GOT3 (cell line): ENCODE data around the gene KDM4C.
"Not testable (repeated sequence)": the region's sequence is repeated elsewhere in the genome, so short reads cannot be mapped to it uniquely, and the experiment has no call there.

Experiments
- DNase-seq: peaks from one replicate; lab custom pipeline; 2025; ENCODE audit warnings: mixed read lengths; lab: John Stamatoyannopoulos, UW

KDM4C gene

GRCh38 chr9:7169717-7170389 lies 412.1 kb downstream of the KDM4C start:
- no peak for DNase-seq

DNA sequence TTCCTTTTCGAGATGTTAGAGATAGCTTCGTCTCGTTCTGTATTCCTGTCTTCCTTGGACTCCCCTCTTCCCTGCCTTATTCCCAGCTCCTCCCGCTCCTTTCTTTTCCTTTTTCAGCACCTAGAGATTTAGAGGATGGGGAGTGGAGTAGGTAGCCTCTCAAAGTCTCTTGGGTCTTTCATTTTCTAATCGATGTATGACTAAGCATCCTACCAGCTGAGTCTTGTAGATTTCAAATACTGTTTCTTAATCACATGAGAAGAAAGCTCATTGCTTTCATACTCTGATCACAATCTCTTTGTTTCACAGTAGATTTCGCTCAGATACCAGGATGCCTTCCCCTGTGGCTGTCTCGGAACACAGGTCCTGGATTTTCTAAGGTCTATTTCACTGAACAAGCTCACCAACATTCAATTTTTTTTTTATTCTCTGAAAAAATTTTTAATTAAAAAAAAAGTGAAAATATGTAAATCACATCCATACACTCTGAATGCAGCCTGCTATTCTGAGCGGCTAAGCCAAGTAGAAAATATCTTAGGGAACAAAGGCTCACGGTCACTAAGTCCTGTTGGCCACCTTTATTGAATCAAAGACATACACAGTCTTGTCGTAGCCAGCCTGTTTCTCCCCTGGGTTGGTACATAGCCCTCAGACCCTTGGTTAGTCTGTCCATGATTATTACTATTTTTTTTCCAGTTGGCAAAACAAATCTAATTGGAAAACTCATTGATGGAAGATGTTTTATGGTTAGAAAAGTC lies 413.8 kb downstream of the KDM4C start:
- DNase-seq, result no peak

GRCh38 chr9:7172154-7173115 lies 414.7 kb downstream of the KDM4C start:
- DNase-seq, result no peak

DNA sequence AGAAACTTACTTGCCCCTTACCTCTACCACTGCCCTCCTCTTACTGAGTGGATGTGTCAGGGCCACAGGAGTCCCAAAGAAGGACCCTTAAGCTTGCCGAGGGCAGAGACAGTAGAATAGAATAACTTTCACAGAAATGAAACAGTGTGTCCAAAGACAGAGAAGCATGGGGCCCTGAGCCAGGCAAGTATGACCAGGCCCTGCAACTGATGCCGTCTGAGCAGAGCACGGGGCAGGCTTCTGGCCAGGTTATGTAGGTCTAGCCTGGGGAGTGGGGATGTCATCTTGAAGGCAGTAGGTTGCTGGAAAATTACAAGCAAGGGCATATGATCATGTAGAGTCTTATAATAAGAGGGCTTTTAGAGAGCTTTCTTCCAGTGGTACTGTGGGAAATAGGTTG lies 415.4 kb downstream of the KDM4C start:
- no peak for DNase-seq

GRCh38 chr9:7174301-7174700 lies 416.5 kb downstream of the KDM4C start:
- no peak for DNase-seq

GRCh38 chr9:7174884-7175283 lies 417.1 kb downstream of the KDM4C start:
- DNase-seq, result no peak

GRCh38 chr9:7176561-7176960 lies 418.8 kb downstream of the KDM4C start:
- no peak for DNase-seq

DNA sequence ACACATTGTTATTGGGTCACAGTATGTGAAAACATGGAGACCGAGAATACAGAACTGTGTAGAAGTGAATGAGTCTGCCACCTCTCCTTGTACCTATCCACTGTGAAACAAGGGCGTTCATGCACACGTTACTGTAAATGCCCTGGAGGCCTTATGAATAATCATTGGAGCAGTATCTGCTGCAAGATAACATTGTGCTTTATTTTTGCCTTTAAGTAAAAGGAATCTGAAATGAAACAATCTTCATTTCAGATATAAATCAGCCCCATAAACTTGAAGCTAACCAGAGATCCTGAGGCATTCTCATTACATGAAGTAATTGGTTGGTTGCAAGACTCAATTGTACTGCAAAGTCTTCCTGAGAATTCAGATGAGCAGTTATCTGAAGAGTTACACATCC lies 419.6 kb downstream of the KDM4C start:
- DNase-seq, result no peak

DNA sequence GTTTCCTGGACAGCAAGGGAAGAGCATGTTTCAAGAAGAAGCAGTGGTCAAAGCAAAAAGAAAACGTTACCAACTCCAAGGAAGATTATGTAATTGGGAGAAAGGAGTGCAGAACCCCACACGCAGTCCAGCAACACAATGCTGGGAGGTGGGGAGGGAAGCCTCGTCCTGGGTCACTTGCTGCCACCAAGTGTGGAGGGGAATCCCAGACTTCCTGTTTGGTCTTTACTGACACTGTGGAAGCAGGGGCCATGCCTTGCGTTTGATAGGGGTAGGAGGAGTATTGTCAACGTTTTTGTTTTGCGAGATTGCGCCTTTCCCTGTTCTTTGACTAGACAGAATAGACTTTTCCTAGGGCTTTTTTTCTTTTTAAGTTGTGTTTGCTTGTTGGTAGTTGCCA lies 421.0 kb downstream of the KDM4C start:
- DNase-seq, result no peak

DNA sequence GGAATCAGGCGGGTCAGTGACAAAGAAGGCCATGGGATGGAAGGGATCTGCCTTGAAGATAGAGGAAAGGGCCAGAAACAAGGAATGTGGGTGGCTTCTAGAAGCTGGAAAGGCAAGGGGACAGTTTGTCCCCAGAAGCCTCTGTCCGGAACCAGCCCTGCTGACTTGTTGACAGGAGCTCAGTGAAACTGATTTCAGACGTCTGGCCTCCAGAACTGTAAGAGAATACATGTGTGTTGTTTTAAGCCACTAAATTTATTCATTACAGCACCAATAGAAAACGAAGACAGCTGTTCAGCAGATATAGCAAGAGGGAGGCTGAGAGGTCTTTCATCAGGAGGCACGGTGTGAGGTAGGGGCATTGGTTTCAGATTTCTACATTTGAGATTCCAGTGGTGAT lies 422.5 kb downstream of the KDM4C start:
- no peak for DNase-seq

GRCh38 chr9:7183139-7183538 lies 425.4 kb downstream of the KDM4C start:
- not testable (repeated sequence) for DNase-seq

- no peak for DNase-seq
Measured at GRCh38 chr9:7185612-7186011, 427.8 kb downstream of the KDM4C start.

- no peak for DNase-seq
Measured at GRCh38 chr9:7186175-7186574, 428.4 kb downstream of the KDM4C start.

DNA sequence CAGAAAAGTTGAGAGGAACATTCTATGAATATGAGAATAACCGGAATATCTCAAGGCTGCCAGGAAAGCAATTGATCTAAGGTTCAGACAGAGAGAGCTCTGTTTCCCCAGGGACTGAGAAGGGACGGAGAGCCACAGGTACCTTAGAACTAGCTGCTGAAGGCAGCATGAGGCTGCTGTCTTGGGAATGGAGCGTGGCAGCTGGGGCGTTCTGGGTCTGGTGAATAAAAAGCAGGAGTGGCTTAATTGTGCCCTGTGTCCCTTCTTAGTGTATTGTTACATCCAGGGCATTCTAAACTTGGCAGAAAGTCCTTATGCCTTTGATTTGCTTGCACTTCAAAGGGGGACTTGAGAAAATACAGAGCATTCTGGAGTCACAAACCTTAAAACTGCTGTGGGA lies 434.5 kb downstream of the KDM4C start:
- DNase-seq, result no peak

- DNase-seq, result no peak
Measured at GRCh38 chr9:7195526-7195925, 437.8 kb downstream of the KDM4C start.

DNA sequence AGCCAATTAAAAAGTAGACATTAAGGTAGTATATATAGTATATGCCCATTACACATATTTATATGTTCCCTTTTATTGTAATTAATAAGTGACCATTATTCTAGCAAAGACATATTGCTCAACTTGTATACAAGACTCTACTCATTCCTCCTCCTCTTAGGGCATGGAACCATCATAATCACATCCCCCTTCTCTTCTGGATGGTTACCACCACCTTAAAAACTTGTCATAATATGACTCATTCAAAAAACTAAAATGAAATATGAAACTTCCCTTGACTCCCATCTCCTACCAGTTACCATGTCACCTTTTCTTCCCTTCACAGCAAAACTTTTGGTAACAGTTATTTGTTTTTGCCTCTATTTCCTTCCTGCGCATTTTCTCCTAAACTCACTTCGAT lies 438.7 kb downstream of the KDM4C start:
- no peak for DNase-seq

DNA sequence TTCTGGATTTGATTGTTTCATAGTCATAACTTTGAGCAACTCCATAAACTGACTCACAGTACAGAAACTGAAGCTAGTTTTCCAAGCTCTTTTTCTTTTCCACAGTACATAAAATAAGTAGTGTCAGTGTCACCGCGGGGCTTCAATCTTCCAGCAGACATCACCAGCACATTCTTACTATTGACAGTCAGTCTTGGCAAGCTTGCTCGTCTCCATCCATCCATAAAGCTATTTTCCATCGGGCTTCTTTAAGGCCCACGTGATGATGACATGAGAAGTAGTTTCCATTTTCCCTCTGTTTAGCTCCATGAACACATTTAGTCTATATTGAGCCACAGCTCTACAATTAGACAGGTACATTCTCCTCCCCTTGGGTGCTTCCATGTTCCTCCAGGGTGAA lies 443.4 kb downstream of the KDM4C start:
- DNase-seq, result no peak

- DNase-seq, result no peak
Measured at GRCh38 chr9:7205806-7206205, 448.0 kb downstream of the KDM4C start.

DNA sequence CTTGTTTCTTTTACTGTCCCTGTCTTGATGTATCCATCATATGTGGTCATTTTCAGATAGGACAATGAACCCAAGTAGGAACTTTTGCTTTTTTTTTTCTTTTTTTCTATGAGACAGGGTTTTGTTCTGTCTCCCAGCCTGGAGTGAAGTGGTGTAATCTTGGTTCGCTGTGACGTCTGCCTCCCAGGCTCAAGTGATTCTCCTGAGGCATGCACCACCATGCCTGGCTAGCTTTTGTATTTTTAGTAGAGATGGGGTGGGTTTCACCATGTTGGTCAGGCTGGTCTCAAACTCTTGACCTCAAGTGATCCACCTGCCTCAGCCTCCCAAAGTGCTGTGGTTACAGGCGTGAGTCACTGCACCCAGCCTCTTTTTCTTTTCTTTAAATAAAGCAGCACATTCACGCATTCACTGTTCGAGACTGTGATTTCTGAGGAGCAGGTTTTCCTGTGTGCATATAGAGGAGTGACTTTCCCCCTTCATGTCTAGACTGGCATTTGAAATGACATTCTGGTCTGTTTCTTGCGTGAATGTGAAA lies 448.5 kb downstream of the KDM4C start:
- no peak for DNase-seq

- DNase-seq, result no peak
Measured at GRCh38 chr9:7209016-7209715, 451.4 kb downstream of the KDM4C start.

DNA sequence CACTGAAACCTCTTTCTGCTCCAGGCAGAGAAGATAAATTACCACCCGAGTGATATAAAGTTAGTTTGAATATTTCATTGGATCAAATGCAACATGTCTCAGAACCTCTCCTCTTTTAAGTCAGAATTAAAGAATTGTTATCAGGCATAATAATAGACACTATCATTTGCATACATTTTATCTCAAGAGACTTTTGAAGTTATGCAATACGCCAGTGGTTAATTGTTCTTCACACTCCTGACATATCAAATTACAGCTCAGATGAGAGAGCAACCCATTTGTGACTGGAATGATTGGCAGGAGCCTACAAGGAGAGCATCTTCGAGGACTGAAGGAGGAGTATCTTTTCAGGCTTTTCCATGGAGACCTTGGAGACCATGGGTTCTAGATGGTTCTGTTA lies 452.2 kb downstream of the KDM4C start:
- DNase-seq, result no peak
